Thyroid gland (tissue), 4 donors: ENCODE data around the gene LRMDA. TPM values are rescaled to one million over a fixed set of nuclear protein-coding genes. Genes with fewer than 3 reads are reported as not detected.

Source experiments
- DNase-seq, 2 donors: peaks; one replicate each; pipeline ENCODE4 v3.0.0-alpha.2; 2019
- H3K27ac ChIP-seq, 3 donors: fragments of 200-600 bp; sonication (generic); 1 replicate in 2 of 3; 2 replicates in 1 of 3; pipeline ENCODE4 v1.5.1; 2016 to 2019; ENCODE audit warnings: mild to moderate bottlenecking in 1 of 3, moderate library complexity in 1 of 3
- H3K27me3 ChIP-seq: fragments of 200-600 bp; sonication (generic); one replicate; pipeline ENCODE4 v1.5.1; 2019
- H3K36me3 ChIP-seq, 2 donors: fragments of 200-600 bp; sonication (generic); one replicate each; pipeline ENCODE4 v1.5.1; 2016 to 2019
- H3K4me1 ChIP-seq, 2 donors: fragments of 200-600 bp; sonication (generic); one replicate each; pipeline ENCODE4 v1.5.1; 2017 to 2019
- H3K4me3 ChIP-seq, 3 donors: fragments of 200-600 bp; sonication (generic); replicated peaks in 1 of 3; 1 replicate in 2 of 3; 2 replicates in 1 of 3; pipeline ENCODE4 v1.5.1; 2016; ENCODE audit warnings: mild to moderate bottlenecking in 1 of 3
- H3K9me3 ChIP-seq: fragments of 200-600 bp; sonication (generic); one replicate; pipeline ENCODE4 v1.5.1; 2017
- CTCF ChIP-seq, 6 experiments: fragments of 200-600 bp in 3 of 6; fragments of 450-650 bp in 3 of 6; sonication (generic) in 3 of 6; IDR thresholded peaks; one replicate each; pipeline ENCODE4 v1.5.1; 2016 to 2019; ENCODE audit warnings: antibody characterized with exemption in 6 of 6, mild to moderate bottlenecking in 2 of 6, inconsistent platforms in 1 of 6, moderate library complexity in 1 of 6
- POLR2A ChIP-seq, 2 donors: fragments of 450-650 bp; IDR thresholded peaks; one replicate each; pipeline ENCODE4 v1.6.1; 2017; ENCODE audit warnings: antibody characterized with exemption in 2 of 2, mild to moderate bottlenecking in 2 of 2, moderate library complexity in 1 of 2
- WGBS, 2 donors: methylation state at CpG; one replicate each; pipeline ENCODE4 v1.1.5; 2017; 5-methylcytosine and 5-hydroxymethylcytosine counted together
- intact Hi-C: fragments of 100-400 bp; cut with DNase I; formaldehyde crosslinking; loops from one replicate; pipeline ENCODE4 v1.15.1; 2023
- total RNA-seq, 4 donors: library from RNA; depleted of rRNA; stranded (reverse); fragments of >200 nt; gene quantifications; one replicate each; pipeline ENCODE4 v1.2.3, GENCODE V29; 2016

The LRMDA gene
- total RNA-seq, 4 donors from 2014 or later = 16.5 to 31.7 (median 23.2) TPM

- no peaks in the 10 kb centered on the region for H3K9me3 ChIP-seq
- H3K4me3 ChIP-seq = no peak overlapping the region
- H3K27me3 ChIP-seq = no peaks in the 10 kb centered on the region
- TF ChIP-seq CTCF (IDR thresholded peaks at IDR 0.05) = no peak
- no peak for TF ChIP-seq POLR2A (IDR thresholded peaks at IDR 0.05)
- no peaks in the 10 kb centered on the region for H3K36me3 ChIP-seq
- peaks cover 4 to 6% of the 10 kb centered on the region in 2 donors for H3K4me1 ChIP-seq
- no peak overlapping the region for H3K27ac ChIP-seq
- intact Hi-C loops = no loop called here
- DNase-seq = no peak
- 97 to 100% methylated on average over 2 of the region's 2 CpGs for WGBS, 2 donors
Measured at GRCh38 chr10:75643405-75643804, 212.0 kb downstream of the LRMDA start.

GRCh38 chr10:75643944-75644692 is 212.7 kb downstream of the LRMDA start:
- TF ChIP-seq POLR2A (IDR thresholded peaks at IDR 0.05) (no peak), CTCF (IDR thresholded peaks at IDR 0.05) (no peak)
- DNase-seq = no peak
- Histone ChIP-seq H3K27me3 (no peaks in the 10 kb centered on the region), H3K4me3 (no peak overlapping the region), H3K4me1 (peaks cover 11 to 13% of the 10 kb centered on the region in 2 donors), H3K9me3 (no peaks in the 10 kb centered on the region), H3K36me3 (no peaks in the 10 kb centered on the region), H3K27ac (no peak overlapping the region)
- 83 to 87% methylated on average over 5 of the region's 5 CpGs for WGBS, 2 donors
- intact Hi-C loops = no loop called here

- no peaks in the 10 kb centered on the region for H3K36me3 ChIP-seq
- no peak for TF ChIP-seq CTCF (IDR thresholded peaks at IDR 0.05)
- no peak for TF ChIP-seq POLR2A (IDR thresholded peaks at IDR 0.05)
- no peak for DNase-seq
- intact Hi-C loops = no loop called here
- H3K9me3 ChIP-seq = no peaks in the 10 kb centered on the region
- peaks cover 13 to 15% of the 10 kb centered on the region in 2 donors for H3K4me1 ChIP-seq
- no peak overlapping the region for H3K27ac ChIP-seq
- H3K4me3 ChIP-seq = no peak overlapping the region
- whole genome bisulfite sequencing, 2 donors = 90 to 94% methylated on average over 1 of the region's 1 CpG
- no peaks in the 10 kb centered on the region for H3K27me3 ChIP-seq
Measured at GRCh38 chr10:75645704-75646103, 214.3 kb downstream of the LRMDA start.

GRCh38 chr10:75646218-75646915 is 214.9 kb downstream of the LRMDA start:
- no peaks in the 10 kb centered on the region for H3K36me3 ChIP-seq
- intact Hi-C loops = no loop called here
- DNase-seq = no peak
- peaks cover 14 to 15% of the 10 kb centered on the region in 2 donors for H3K4me1 ChIP-seq
- H3K4me3 ChIP-seq = no peak overlapping the region
- no peak overlapping the region for H3K27ac ChIP-seq
- WGBS, 2 donors = 95% methylated on average over 19 of the region's 19 CpGs
- H3K9me3 ChIP-seq = no peaks in the 10 kb centered on the region
- H3K27me3 ChIP-seq = no peaks in the 10 kb centered on the region
- TF ChIP-seq POLR2A (IDR thresholded peaks at IDR 0.05) = no peak

GRCh38 chr10:75646916-75647315 is 215.5 kb downstream of the LRMDA start:
- Histone ChIP-seq H3K27ac (no peak overlapping the region), H3K9me3 (no peaks in the 10 kb centered on the region), H3K36me3 (no peaks in the 10 kb centered on the region), H3K4me1 (peaks cover 15 to 20% of the 10 kb centered on the region in 2 donors), H3K27me3 (no peaks in the 10 kb centered on the region), H3K4me3 (no peak overlapping the region)
- TF ChIP-seq POLR2A (IDR thresholded peaks at IDR 0.05) (no peak), CTCF (IDR thresholded peaks at IDR 0.05) (no peak)
- intact Hi-C loops = no loop called here
- DNase-seq = no peak
- 74 to 77% methylated on average over 6 of the region's 6 CpGs for WGBS, 2 donors
